Stimulated activated CD8-positive, alpha-beta memory T cell treated with anti-CD3 and anti-CD28 coated beads, Interleukin-15, amount 100 ng/mL, for 1 hour (primary cell): Measurements from ENCODE around the gene SLC38A3.

Experiments used
- DNase-seq: peaks from one replicate; pipeline ENCODE4 v3.0.0-alpha.2; 2020; ENCODE audit warnings: low read depth

Gene SLC38A3

DNA sequence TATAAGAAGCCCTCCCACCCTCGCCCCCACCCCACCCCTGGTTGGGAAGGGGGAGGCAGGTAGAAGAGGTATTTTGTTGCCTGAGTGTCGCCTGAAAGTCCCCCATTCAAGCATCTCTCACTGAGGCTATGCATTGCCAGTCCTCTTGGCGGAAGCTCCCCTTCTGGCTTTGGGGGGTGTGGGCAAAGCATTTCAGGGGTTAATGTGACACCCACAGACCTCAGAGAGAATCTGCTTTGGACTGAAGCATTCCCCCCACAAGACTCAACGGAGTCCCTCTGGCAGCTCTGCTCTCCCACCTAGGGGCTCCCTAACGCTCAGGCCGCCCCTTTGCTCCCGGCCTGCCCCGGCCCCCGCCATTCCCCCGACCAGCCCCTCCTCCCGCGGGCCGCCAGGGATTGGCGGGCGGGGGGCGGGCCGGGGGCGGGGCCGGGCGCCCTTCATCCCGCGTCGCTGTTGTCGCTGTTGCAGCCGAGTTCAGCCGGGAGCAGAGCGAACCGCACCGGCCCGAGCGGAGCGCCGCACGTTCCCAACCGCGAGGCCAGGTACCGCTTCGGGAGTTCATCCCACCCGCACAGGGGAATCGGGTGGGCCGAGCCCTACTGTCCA lies at the start of gene SLC38A3:
SLC38A3 (plus strand) TSS at position 468 of the 609 bp plus-strand sequence. CDS start 8,929 bp downstream, outside the sequence.
- no peak for DNase-seq

DNA sequence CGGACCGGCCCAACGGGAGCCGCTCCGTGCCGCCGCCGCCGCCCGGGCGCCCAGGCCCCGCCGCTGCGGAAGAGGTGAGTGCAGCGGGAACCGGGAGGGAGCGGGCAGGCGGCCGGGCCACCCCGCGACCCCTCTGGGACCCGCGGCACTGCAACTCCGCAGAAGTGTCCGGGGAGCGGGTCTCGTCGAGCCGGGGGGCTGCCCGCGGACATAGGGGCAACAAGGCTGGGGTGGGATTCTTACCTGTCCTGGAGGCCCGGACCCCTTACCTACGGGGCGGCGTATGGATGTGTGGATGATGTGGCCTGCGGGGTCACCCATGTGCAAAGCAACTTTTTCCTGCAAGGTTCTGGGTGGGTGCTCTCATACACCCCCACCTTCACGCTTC lies 49.6 kb upstream of the SLC38A3 start:
- DNase-seq, result no peak

DNA sequence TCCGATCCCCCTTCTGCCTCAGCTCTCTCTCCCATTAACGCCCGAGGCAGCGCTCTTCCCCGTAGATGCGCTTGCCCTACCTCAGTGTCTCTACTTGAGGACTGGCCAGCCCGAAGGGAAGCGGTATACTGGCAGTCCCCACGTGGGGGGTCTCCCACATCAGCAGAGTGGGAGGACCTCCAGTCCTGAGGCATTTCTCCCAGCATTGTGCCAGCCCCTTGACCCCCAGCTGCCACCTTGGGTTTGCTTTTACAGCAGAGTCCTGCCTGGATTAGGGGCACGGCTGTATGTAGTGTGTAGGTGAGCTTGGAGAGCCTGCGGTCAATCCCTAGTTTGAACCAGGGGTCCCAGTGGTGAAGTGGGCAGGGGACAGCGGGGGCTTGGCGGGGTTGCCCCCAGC lies 49.2 kb upstream of the SLC38A3 start:
- no peak for DNase-seq

DNA sequence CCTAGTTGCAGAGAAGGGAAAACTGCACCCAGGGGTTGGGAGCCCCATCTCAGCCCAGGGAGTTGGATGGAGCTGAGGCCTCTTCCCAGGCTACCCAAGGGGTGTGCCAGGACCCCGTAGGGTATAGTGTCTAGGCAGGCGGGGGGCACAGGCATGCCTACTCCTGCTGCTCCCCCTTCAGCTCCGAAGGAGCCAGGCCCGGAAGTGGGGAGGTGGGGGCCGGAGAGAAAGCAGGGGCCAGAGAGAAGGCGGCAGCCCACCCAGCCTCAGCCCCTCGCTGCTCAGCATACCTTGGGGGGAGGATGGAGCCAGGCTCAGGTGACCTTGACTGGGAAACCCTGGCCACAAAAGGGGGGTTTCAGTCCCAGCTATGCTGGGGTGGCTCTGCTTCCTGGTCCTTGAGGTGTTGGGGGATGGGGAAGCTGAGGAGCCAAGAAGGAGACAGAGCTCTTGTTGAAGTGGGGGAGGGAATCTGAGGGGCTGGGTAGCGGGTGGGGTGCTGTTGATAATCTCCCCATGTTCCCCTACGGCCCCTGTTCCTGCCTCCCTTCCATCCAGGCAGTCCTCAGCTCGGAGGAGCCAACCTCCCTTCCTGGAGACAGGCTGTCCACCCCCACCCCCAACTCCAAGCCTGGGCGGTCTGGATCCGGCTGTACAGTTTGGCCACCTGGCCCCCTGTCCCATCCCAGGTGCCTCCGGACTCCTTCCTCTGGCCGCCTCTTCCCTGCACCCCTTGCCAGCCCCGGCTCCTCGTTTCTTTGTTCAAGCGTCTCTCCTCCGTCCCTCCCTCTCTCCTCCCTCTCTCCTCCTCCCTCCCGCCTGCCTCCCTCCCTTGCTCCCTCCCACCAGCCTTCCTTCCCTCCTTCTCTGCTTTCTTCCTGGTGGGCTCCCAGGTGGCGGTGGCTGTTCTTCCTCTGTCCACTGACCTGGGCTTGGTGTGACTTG lies 48.2 kb upstream of the SLC38A3 start:
- DNase-seq, result no peak

DNA sequence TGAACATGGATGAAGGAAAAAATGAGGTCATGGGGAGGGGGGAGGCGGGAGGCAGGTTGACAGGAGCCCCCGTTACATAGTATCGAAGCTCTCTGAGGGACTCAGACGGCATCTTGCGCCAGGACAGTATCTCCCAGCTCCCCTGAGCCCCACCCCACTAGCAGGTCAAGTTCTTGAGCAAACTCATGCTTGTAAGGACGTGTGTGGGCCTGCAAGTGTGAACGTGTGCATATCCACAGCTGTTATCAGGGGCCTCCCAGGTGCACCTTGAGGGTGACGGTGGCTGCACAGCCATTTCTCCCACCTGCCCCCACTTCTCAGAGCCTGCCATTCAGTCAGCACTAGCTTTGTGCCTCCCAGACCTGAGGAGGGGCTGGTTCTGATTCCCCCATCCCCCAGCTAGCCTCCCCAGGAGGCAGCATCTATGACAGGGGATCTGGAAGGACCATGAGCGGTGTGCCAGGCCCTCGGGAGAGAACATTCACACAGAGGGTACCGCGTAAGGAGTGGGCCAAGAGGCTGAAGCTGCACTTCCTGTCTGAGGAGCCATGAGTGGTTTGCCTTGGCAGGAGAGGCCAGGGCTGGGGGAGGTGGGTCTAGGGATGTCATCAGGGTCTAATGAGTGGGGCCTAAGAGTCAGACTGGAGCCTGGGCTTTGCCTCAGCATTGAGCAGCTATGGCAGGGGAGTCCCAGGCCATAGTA lies 47.1 kb upstream of the SLC38A3 start:
- no peak for DNase-seq

DNA sequence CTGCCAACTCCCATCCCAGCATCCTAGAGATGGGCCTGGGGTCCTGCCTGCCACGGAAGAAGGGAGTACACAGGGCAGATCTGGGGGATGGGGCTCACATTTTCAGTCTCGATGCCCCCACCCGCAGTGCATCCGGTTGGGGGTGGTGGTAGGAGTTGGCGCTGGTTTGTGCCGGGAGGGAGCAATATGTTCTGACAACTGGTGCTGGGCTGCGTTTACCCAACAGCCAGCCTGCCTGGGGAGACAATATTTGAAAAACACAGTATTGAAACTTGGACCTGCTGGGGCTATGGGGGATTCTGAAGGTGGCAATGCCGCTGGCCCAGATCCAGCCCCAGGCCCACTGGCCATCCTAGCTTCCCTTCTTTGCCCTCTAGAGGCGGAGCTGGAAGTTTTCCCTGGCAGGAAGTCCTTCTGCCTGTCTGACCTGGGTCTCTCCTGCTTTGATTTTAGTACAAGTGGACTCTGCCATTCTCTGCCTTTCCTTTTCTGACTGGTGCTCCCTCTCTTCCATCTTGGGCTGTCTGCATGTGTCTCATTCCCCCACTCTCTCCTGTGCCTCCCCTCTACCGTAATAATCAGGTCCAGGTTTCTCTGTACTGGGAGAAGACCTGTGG lies 46.4 kb upstream of the SLC38A3 start:
- DNase-seq, result no peak

DNA sequence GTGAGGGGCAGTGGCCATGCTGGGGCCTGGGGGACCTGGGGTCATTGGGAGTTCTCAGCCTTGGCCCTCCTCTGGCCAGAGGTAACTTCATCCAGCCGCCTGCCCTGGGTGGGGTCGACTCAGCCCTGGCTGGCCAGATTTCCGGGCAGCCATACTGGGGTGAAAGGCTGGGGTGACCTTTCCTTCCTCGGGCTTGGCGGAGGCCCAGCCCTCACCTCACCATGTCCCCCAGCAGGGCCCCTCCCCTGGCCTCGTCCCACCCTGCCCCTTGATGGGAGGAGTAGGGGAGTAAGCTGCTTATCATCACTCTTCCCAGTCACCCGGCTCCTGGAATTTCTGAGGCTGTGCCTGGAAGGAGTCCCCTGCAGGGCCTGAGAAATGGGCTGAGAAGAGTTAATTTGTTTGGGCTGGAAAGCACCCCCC lies 44.5 kb upstream of the SLC38A3 start:
- no peak for DNase-seq

DNA sequence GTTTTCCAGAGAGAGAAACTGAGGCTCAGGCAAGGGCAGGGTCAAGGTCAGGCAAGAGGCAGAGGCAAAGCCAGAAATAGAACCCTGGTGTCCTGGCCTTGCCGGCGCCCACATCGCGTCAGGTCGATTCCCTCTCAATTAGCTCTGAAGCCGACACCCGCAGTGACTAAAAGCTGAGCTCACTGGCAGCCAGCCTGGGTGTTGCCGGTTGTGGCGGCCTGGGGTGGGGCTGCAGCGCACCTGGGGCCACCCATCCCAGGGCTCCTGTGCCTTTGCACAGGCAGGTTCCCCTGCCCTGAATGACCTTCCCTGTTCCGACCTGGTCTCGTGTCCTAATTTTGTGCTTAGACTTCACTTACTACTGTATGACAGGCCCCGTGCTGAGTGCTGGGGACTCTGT lies 43.8 kb upstream of the SLC38A3 start:
- DNase-seq, result no peak

DNA sequence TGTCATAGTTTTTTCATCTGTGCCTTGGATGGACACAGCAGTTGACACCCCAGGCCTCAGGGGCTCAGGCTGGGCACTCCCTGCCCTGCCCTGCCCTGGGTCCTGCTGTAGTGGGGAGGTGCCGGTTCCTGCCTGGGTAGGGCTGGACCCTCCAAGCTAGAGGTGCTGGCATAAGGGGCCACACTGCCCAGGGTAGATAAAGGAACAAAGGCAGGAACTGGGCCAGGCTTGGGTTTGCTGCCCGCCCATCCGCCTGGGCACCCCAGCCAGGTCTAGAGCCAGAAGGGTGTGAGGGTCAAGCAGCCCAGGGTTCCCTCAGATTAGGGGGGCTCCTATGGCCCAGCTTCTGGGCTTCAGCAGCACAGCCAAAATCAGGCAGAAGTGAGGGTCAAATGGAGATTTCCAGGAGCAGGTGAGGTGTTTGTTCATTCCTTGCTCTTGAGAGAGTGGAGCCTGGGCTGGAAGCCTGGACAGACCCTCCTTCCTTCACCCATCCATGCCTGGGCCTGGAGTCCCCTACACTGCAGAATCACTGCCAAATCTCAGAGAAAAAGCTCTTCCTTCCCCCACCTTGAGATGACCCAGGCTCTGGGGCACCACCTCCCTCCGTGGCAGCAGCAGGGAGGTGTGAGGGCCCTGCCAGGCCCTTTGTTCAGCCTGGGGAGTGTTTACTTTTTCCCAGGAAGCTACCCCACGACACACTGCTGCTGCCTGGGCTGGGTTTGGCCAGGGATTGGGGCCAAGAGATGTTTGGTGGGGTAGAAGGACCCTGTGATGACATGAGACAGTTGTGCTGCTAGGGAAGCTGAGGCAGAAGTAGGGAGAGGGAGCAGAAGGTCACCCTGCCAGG lies 42.8 kb upstream of the SLC38A3 start:
- DNase-seq, result no peak

DNA sequence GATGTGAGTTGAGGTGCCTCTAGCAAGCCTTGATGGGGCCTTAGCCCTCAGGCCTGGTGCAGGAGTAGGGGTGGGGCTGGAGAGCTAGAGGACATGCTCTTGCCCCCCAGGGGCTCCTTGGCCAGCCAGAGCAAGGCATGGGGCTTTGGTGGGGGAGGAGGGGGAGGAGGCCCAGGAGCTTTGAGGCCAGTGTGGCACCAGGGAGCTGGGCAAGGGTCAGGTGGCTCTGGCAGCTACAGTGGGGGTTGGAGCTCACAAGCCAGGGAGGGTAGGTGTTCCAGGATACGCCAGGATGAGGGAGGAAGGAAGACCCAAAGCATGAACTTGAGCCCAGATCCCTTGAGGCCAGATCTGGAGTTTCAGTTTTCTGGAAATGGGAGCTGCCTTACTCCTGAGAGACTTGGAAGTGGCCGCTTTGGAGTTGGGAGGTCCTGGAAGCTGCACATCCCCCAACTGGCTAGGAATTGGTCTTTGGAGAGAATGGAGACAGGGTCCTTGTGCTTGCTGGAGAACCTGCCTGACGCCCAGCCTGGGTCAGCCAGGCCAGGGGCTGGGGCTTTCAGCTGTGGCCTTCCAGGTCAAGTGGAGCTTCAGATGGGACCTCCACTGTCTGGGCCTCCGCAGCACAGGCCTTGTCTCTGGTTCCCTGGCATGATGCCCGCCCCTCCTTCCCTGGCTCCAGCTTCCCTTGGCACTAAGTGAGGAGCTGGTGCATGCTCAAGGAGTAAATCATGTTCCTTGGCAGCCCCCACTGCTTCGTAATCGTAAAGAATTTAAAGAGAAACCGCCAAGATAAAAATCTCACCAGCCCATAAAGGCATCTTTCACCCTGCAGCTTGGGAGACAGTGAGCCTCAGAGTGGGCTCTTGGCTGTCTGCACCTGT lies 41.3 kb upstream of the SLC38A3 start:
- no peak for DNase-seq

DNA sequence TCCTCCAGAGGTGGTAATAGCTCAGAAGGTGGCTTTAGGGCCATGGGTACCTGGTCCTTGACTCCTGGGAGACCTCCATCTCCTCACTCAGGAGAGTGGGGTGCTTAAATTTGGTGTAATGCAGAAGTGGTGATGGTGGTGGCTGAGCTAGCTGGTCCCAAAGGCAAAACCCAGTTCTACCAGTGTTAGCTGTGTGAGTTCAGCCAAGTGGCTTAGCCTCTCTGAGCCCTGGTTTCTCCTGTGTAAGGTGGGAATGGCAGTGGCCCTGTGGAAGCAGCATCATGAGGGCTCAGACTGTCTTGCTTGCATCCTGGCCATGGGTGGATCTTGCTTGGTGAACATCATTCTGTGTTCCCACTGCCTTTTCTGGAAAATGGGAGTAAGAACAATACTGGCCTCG lies 40.6 kb upstream of the SLC38A3 start:
- no peak for DNase-seq

DNA sequence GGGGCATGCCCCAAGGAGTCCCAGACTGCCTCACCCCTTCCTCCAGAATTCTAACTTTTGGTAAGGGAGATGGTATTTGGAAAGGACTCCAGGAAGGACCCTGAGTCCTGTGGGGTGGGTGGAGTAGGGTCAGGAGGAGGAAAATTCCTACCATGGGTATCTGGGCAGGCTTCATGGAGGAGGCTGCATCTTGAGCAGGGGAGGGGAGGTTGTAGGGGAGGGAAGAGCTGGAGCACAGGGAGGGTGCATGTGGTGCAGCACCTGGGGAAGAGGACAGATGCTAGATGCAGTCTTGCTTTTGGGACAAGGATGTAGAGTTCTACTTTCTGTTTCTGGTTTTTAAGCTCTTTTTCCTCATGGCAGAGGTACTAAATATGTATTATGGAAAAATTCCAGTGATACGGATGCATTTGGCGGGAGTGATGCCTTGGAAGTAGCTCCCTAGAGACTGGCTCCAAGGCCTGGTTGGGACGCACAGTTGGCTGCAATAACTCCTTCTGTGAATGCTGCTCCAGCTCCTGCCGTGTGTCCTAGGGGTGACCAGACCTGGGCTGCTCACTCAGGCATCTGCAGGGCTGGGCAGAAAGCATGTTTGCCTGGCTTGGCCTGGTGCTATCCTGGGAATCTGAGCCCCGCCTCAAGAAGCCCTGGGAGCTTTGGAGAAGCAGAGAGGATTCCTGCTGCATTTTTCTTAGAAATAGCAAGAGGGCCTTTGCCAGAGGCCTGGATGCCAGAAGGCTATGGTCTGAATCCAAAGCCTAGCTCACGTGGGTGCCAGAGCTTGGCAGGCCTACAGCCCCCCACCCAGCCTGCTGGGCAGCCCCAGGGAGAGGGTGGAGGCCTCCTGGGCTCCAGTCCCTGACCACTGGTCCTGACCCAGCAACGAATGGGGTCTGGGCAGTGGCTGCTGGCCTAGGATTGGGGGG lies 39.8 kb upstream of the SLC38A3 start:
- no peak for DNase-seq

DNA sequence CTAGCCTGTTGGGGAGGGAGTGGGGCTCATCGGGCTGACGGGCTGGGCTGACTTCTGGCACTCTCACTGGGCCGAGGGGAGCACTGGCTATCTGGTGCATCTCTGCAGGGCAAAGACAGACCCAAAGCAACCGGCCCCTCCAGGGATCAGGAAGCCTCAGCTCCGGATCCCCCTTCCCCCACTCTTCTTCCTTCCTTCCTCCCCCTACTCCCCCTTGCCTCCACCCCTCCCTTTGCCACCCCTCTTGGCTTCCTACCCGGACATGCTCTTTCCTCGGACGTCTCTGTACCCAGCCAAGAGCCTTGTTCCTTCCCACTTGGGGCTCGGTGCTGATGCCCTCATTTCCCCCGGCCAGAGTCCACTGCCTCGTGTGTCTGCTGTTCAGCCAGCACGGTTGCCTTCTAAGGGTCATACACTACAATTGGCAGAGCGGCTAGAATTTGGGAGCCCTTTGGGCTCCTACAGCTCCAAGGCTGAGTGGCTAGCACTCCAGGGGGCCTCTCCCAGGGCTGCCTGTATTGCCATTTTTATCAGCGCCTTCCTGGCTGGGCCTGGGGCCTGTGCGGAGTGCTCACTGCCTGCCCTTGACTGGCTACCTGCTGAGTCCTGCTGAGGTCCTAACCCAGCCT lies 39.0 kb upstream of the SLC38A3 start:
- DNase-seq, result no peak

DNA sequence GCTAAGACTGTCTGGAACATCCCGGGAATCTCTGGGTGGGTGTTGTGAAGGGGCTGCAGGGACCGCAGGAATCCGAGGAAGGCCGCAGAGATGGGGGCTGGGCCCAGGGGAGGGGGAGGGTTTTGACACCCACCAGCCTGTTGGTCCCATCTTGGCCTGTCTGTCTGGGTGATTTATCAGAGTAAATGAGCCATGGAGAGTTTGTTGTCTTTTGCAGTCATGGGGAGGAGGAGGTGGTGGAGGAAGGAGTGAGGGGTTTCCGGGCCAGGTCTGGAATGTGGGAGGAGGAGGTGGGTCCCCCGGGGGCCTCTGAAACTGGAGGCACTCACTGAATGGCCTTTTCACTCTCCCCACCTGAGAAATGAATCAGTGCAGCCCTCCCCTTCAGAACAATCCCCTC lies 38.5 kb upstream of the SLC38A3 start:
- DNase-seq, result no peak

DNA sequence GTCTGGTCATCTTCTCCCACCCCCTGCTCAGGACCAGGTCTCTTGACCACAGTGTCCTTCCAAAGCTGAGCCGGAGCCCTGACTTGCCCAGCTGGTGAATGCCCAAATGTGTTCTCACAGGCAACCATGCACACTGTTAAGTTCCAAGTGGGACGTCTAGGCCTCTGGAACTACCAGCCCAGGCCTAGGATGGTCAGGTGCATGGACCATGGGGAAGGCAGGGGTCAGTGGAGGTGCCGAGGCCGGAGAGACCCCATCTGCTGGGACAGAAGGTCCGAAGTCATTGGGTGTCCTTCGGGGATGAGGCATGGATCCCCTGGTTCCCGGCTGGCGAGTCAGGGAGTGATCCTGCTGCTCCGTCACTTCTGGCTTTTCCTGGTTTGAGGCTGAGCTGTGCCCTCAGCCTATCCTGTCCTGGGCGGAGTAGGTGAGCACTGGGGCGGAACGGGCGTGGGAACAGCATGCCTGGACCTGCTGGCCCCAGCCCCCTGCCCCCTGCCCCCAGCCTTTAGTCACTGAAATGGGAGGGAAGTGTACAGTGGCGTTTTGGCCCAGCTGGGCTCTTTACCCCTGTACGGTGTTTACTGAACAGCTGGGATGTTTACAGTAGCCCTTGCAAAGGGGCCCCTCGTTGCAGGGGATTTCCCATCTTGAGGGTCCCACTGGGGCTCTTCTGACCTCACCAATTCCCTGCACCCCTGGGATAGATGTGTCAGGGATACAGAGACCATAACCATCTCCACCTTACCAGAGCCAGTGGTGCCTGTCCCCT lies 37.8 kb upstream of the SLC38A3 start:
- DNase-seq, result no peak

DNA sequence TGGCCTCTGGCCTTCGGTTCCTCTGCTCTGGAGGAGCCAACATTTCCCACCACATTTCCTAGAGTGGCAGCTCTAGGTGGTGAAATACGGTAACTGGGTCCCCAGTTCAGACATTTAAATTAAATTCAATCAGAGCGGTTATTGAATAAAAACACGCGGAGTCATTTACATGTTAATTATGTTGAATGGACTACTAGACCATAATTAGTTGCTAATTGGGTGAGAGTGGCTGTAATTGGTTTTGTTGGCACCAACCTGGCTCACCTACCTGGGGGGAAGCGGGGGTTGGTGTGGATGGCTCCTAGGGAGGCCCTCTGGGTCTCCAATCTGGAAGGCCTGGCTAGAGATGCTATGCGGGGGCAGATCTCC lies 37.2 kb upstream of the SLC38A3 start:
- no peak for DNase-seq

DNA sequence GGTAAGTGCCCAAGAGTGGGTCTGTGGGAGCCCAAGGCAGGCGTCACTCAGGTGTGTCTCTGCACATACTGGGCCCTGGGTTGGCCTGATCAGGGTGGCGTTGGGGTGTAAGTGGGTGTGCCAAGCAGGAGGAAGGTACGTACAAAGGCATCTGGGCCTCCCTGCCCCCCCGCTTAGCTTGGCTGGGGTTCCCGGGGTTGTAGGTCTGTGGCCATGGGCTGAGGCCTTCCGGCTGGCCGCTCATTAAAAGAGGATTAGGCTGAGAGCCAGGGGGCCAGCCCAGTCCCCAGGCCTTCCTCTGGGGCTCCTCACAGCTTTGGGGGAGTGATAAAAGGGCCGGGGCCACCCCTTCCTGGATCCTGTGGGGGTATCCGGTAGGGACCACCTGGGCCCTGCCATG lies 36.7 kb upstream of the SLC38A3 start:
- DNase-seq, result no peak

DNA sequence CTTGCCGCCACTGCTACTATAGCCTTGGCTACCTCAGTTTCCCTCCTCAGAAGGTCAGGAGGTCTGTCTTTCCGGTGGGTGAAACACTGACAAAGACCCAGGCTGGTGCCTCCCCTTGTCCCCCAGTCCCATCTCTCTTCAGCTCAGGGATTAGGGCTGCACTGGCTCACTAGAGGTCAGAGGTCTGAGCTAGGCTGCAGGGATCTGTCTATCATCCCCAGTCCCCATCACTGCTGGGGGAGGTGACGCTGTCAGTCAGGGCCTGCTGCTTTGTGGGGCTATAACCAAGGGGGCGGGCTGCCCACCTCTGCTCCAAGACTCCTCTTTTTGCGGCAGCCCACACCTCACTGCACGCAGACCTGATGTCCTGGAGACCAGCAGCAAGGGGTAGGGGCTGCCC lies 36.3 kb upstream of the SLC38A3 start:
- DNase-seq, result no peak
